Epithelial cell of alveolus of lung (primary cell): ENCODE results near the gene ZC3H10. TPM values are rescaled to one million over a fixed set of nuclear protein-coding genes. Genes with fewer than 3 reads are reported as not detected.

Experiments
- total RNA-seq: library from RNA; depleted of rRNA; stranded (reverse); fragments of >200 nt; gene quantifications from 2 replicates; pipeline ENCODE4 v1.2.1, GENCODE V29; 2015

Gene ZC3H10
- 3.4 and 5.0 TPM in 2 replicates for total RNA-seq

GRCh38 chr12:56117778-56118687 is at the start of gene ZC3H10:
ZC3H10 (plus strand) TSS chr12:56118266; CDS start chr12:56120563, 2,297 bp downstream.

GRCh38 chr12:56079723-56080555 is 38.1 kb upstream of the ZC3H10 start, which contains the start of gene ERBB3:
ERBB3 (plus strand) TSS chr12:56080165; CDS start chr12:56080301, 136 bp downstream.

GRCh38 chr12:56104109-56104814 is 13.8 kb upstream of the ZC3H10 start, which contains the start of gene PA2G4:
PA2G4 (plus strand) TSS chr12:56104559; CDS start chr12:56104738, 179 bp downstream.

GRCh38 chr12:56116267-56117081 is 1.6 kb upstream of the ZC3H10 start, which contains the start of gene RPL41:
RPL41 (plus strand) TSS chr12:56116633.

GRCh38 chr12:56127888-56128669 is 10.0 kb downstream of the ZC3H10 start, which contains the start of gene ESYT1:
ESYT1 (plus strand) TSS chr12:56128267; CDS start chr12:56128320, 53 bp downstream.

GRCh38 chr12:56152132-56152755 is 34.2 kb downstream of the ZC3H10 start, which contains the start of gene MYL6B:
MYL6B (plus strand) TSS chr12:56152587; CDS start chr12:56153919, 1,332 bp downstream.

GRCh38 chr12:56158029-56158925 is 40.2 kb downstream of the ZC3H10 start, which contains the start of gene MYL6:
MYL6 (plus strand) TSS chr12:56158359; CDS start chr12:56158402, 43 bp downstream.

Other genes starting within 250 kb of the ZC3H10 start
- 30.9 and 31.5 TPM in 2 replicates for gene PYM1, start 190.4 kb upstream of the ZC3H10 start, total RNA-seq
- gene DGKA, start 187.1 kb upstream of the ZC3H10 start, total RNA-seq: 14.8 and 31.3 TPM in 2 replicates
- 1.7 and 18.7 TPM in 2 replicates for gene PMEL, start 152.2 kb upstream of the ZC3H10 start, total RNA-seq
- 24.5 and 46.2 TPM in 2 replicates for gene CDK2, start 151.4 kb upstream of the ZC3H10 start, total RNA-seq
- 56.6 and 74.1 TPM in 2 replicates for gene RAB5B, start 144.2 kb upstream of the ZC3H10 start, total RNA-seq
- 11.4 and 31.9 TPM in 2 replicates for gene SUOX, start 121.0 kb upstream of the ZC3H10 start, total RNA-seq
- 2.6 and 8.1 TPM in 2 replicates for gene IKZF4, start 97.2 kb upstream of the ZC3H10 start, total RNA-seq
- gene RPS26, start 76.3 kb upstream of the ZC3H10 start, total RNA-seq: 1,233 and 1,614 TPM in 2 replicates
- 0.64 and 1.8 TPM in 2 replicates for gene ERBB3, start 38.1 kb upstream of the ZC3H10 start, total RNA-seq
- gene PA2G4, start 13.7 kb upstream of the ZC3H10 start, total RNA-seq: 98.1 and 145 TPM in 2 replicates
- 2,965 and 4,023 TPM in 2 replicates for gene RPL41, start 1.6 kb upstream of the ZC3H10 start, total RNA-seq
- gene ESYT1, start 10.0 kb downstream of the ZC3H10 start, total RNA-seq: 81.4 and 171 TPM in 2 replicates
- gene MYL6B, start 34.3 kb downstream of the ZC3H10 start, total RNA-seq: 112 and 142 TPM in 2 replicates
- 1,228 and 2,927 TPM in 2 replicates for gene MYL6, start 40.1 kb downstream of the ZC3H10 start, total RNA-seq
- 27.5 and 43.8 TPM in 2 replicates for gene SMARCC2, start 71.2 kb downstream of the ZC3H10 start, total RNA-seq
- gene RNF41, start 103.7 kb downstream of the ZC3H10 start, total RNA-seq: 57.2 and 76.5 TPM in 2 replicates
- gene NABP2, start 106.1 kb downstream of the ZC3H10 start, total RNA-seq: 48.4 and 60.4 TPM in 2 replicates
- gene SLC39A5, start 111.8 kb downstream of the ZC3H10 start, total RNA-seq: not detected in 2 replicates
- gene ANKRD52, start 140.1 kb downstream of the ZC3H10 start, total RNA-seq: 14.5 and 16.9 TPM in 2 replicates
- gene COQ10A, start 148.7 kb downstream of the ZC3H10 start, total RNA-seq: 8.8 and 11.3 TPM in 2 replicates
- 109 and 134 TPM in 2 replicates for gene CS, start 182.1 kb downstream of the ZC3H10 start, total RNA-seq
- gene CNPY2, start 197.7 kb downstream of the ZC3H10 start, total RNA-seq: 95.7 and 112 TPM in 2 replicates
- 9.1 and 38.4 TPM in 2 replicates for gene PAN2, start 215.7 kb downstream of the ZC3H10 start, total RNA-seq
- 0.13 and 0.56 TPM in 2 replicates for gene IL23A, start 220.6 kb downstream of the ZC3H10 start, total RNA-seq
- gene STAT2, start 241.8 kb downstream of the ZC3H10 start, total RNA-seq: 90.0 and 173 TPM in 2 replicates
- gene APOF, start 244.6 kb downstream of the ZC3H10 start, total RNA-seq: not detected in 2 replicates